ENCODE results near the gene RFXANK. TPM values are rescaled to one million over a fixed set of nuclear protein-coding genes. Genes with fewer than 3 reads are reported as not detected.

RFXANK gene
- total RNA-seq, 1 experiment from 2014 or later, result 81.8 TPM

- Histone ChIP-seq H3K4me2 (ENCODE audit: insufficient read depth, insufficient read length, low read length) (peak overlapping the region; percentile 44), H4K91ac (ENCODE audit: insufficient read length, low read depth, low read length) (no peak overlapping the region), H4K8ac (replicated peaks; ENCODE audit: insufficient read length, low read depth, low read length) (no peak overlapping the region), H3K9ac (ENCODE audit: extremely low read depth, insufficient read length, low read length) (no peak overlapping the region), H2AFZ (ENCODE audit: low read length) (no peak overlapping the region), H3K23me2 (ENCODE audit: insufficient read length, low read depth, low read length, poor library complexity, severe bottlenecking) (no peaks in the 10 kb centered on the region), H2BK20ac (ENCODE audit: low read depth, low read length, poor library complexity, severe bottlenecking) (no peak overlapping the region), H2AK5ac (ENCODE audit: insufficient read length, low read length) (no peak overlapping the region), H3K79me1 (ENCODE audit: insufficient read depth, low read depth, low read length, poor library complexity, severe bottlenecking) (no peaks in the 10 kb centered on the region), H3K4me1 (ENCODE audit: insufficient read depth, low read length) (no peaks in the 10 kb centered on the region), H3T11ph (ENCODE audit: low read length) (no peak overlapping the region), H4K20me1 (ENCODE audit: control insufficient read depth, insufficient read depth, insufficient read length) (no peaks in the 10 kb centered on the region), H3K79me2 (ENCODE audit: insufficient read depth, low read length) (no peaks in the 10 kb centered on the region), H4K5ac (ENCODE audit: insufficient read length, low read depth, low read length) (no peak overlapping the region), H3K18ac (ENCODE audit: insufficient read length, low read depth, low read length) (no peak overlapping the region), H3K27me3 (ENCODE audit: insufficient read depth, low read length) (peaks cover 4% of the 10 kb centered on the region; the same call in 1 of the 2 replicates), H2BK15ac (ENCODE audit: low read depth, low read length) (no peak overlapping the region), H2BK5ac (ENCODE audit: insufficient read length, low read length) (no peak overlapping the region), H3K56ac (ENCODE audit: insufficient read length, low read depth, low read length) (no peak overlapping the region), H2BK12ac (ENCODE audit: insufficient read length, low read depth, low read length) (no peak overlapping the region), H3K27ac (ENCODE audit: insufficient read length, low read depth, low read length) (no peak overlapping the region), H3K4ac (ENCODE audit: low read depth, low read length) (no peak overlapping the region), H3K9me3 (ENCODE audit: control insufficient read depth, low read depth, low read length) (no peaks in the 10 kb centered on the region), H3K23ac (ENCODE audit: insufficient read length, low read depth, low read length) (no peak overlapping the region), H3K14ac (ENCODE audit: insufficient read depth, low read length) (peak overlapping the region; percentile 21; the same call in 1 of the 2 replicates), H2BK120ac (ENCODE audit: low read depth, low read length, poor library complexity, severe bottlenecking) (no peak overlapping the region)
- Mint-ChIP-seq H3K4me1 (peaks cover 0 to 3% of the 10 kb centered on the region in 2 experiments; a peak in 1 of 4 replicates), H3K27ac (no peak overlapping the region), H3K4me3 (peak overlapping the region; percentile 58 to 78), H3K9me3 (peaks cover 0 to 9% of the 10 kb centered on the region in 2 experiments; a peak in 3 of 5 replicates), H3K27me3 (ENCODE audit: low read depth) (peaks cover 87% of the 10 kb centered on the region), H3K36me3 (ENCODE audit: insufficient read depth in 1 of 3, low read depth in 3 of 3) (no peaks in the 10 kb centered on the region)
- TF ChIP-seq CTCF (conservative IDR thresholded peaks at IDR 0.05), result peak; percentile 91
- peak; percentile 94 for DNase-seq
- WGBS (ENCODE audit: extremely low coverage, insufficient read length, low lambda C conversion rate), result no CpG with 5 or more reads among the region's 59 CpGs
Observed at GRCh38 chr19:19224852-19225494, 32.9 kb downstream of the RFXANK start.
